ENCODE measurements around the gene MIER2.
A peak's percentile ranks its signal among the peaks of the same experiment; 100 is the strongest.
"Not testable (repeated sequence)": the region's sequence is repeated elsewhere in the genome, so short reads cannot be mapped to it uniquely, and the experiment has no call there.

Gene MIER2

GRCh38 chr19:371501-372168 is 27.0 kb upstream of the MIER2 start:
- no peak for ATAC-seq
- Mint-ChIP-seq H3K4me1 (no peaks in the 10 kb centered on the region), H3K27ac (no peak overlapping the region), H3K27me3 (peaks cover 70% of the 10 kb centered on the region), H3K4me3 (no peak overlapping the region), H3K9me3 (no peaks in the 10 kb centered on the region)
- peak in 1 of 2 donors; percentile 3 for DNase-seq

- H3K27ac Mint-ChIP-seq, result no peak overlapping the region
- DNase-seq, result peak in 1 of 2 donors; percentile 2
- H3K27me3 Mint-ChIP-seq, result peaks cover 66% of the 10 kb centered on the region
- H3K4me1 Mint-ChIP-seq, result no peaks in the 10 kb centered on the region
- H3K4me3 Mint-ChIP-seq, result no peak overlapping the region
- H3K9me3 Mint-ChIP-seq, result no peaks in the 10 kb centered on the region
- no peak for ATAC-seq
These were observed 26.2 kb upstream of the MIER2 start for GRCh38 chr19:370641-371330.

GRCh38 chr19:369876-370275 is 25.3 kb upstream of the MIER2 start:
- Mint-ChIP-seq H3K9me3 (no peaks in the 10 kb centered on the region), H3K4me3 (no peak overlapping the region), H3K27ac (peak overlapping the region in 1 of 2 donors; percentile 28), H3K4me1 (no peaks in the 10 kb centered on the region), H3K27me3 (peaks cover 70% of the 10 kb centered on the region)
- ATAC-seq (no peak), DNase-seq (peak in 1 of 2 donors; percentile 4)

- DNase-seq (no peak), ATAC-seq (no peak)
- Mint-ChIP-seq H3K4me3 (no peak overlapping the region), H3K4me1 (no peaks in the 10 kb centered on the region), H3K9me3 (no peaks in the 10 kb centered on the region), H3K27ac (no peak overlapping the region), H3K27me3 (peaks cover 74% of the 10 kb centered on the region)
These were observed 24.7 kb upstream of the MIER2 start for GRCh38 chr19:369256-369655.

- H3K4me1 Mint-ChIP-seq, result no peaks in the 10 kb centered on the region
- no peaks in the 10 kb centered on the region for H3K9me3 Mint-ChIP-seq
- no peak for ATAC-seq
- DNase-seq, result no peak
- H3K27ac Mint-ChIP-seq, result no peak overlapping the region
- H3K27me3 Mint-ChIP-seq, result peaks cover 68% of the 10 kb centered on the region
- H3K4me3 Mint-ChIP-seq, result no peak overlapping the region
These were observed 24.0 kb upstream of the MIER2 start for GRCh38 chr19:368630-369024.

GRCh38 chr19:367963-368629 is 23.5 kb upstream of the MIER2 start:
- ATAC-seq, result no peak
- H3K27me3 Mint-ChIP-seq, result peaks cover 68% of the 10 kb centered on the region

GRCh38 chr19:367561-367960 is 23.0 kb upstream of the MIER2 start:
- Mint-ChIP-seq H3K9me3 (no peaks in the 10 kb centered on the region), H3K4me1 (no peaks in the 10 kb centered on the region), H3K27me3 (peaks cover 68% of the 10 kb centered on the region), H3K4me3 (no peak overlapping the region), H3K27ac (no peak overlapping the region)
- DNase-seq (no peak), ATAC-seq (no peak)

More at GRCh38 chr19:367963-368629, 23.5 kb upstream of the MIER2 start:
- Mint-ChIP-seq H3K27ac (no peak overlapping the region), H3K9me3 (no peaks in the 10 kb centered on the region), H3K4me1 (no peaks in the 10 kb centered on the region), H3K4me3 (no peak overlapping the region)
- no peak for DNase-seq

GRCh38 chr19:366951-367350 is 22.4 kb upstream of the MIER2 start:
- DNase-seq (no peak), ATAC-seq (no peak)
- no peaks in the 10 kb centered on the region for H3K4me1 Mint-ChIP-seq
- H3K27me3 Mint-ChIP-seq, result peaks cover 68% of the 10 kb centered on the region
- peak overlapping the region in 1 of 2 donors; percentile 51 for H3K27ac Mint-ChIP-seq
- no peak overlapping the region for H3K4me3 Mint-ChIP-seq
- H3K9me3 Mint-ChIP-seq, result no peaks in the 10 kb centered on the region

GRCh38 chr19:366205-366783 is 21.7 kb upstream of the MIER2 start:
- H3K27me3 Mint-ChIP-seq, result peaks cover 64% of the 10 kb centered on the region

GRCh38 chr19:364496-365287 is 20.1 kb upstream of the MIER2 start:
- Mint-ChIP-seq H3K27ac (no peak overlapping the region), H3K27me3 (peaks cover 52% of the 10 kb centered on the region), H3K4me3 (no peak overlapping the region), H3K4me1 (no peaks in the 10 kb centered on the region), H3K9me3 (no peaks in the 10 kb centered on the region)
- ATAC-seq (no peak), DNase-seq (no peak)

More at GRCh38 chr19:366205-366783, 21.7 kb upstream of the MIER2 start:
- Mint-ChIP-seq H3K9me3 (no peaks in the 10 kb centered on the region), H3K27ac (no peak overlapping the region), H3K4me3 (no peak overlapping the region), H3K4me1 (no peaks in the 10 kb centered on the region)
- DNase-seq (no peak), ATAC-seq (no peak)

GRCh38 chr19:362683-363082 is 18.1 kb upstream of the MIER2 start:
- no peaks in the 10 kb centered on the region for H3K4me1 Mint-ChIP-seq
- no peak for DNase-seq
- no peak for ATAC-seq
- H3K9me3 Mint-ChIP-seq, result no peaks in the 10 kb centered on the region
- peaks cover 41% of the 10 kb centered on the region for H3K27me3 Mint-ChIP-seq
- H3K4me3 Mint-ChIP-seq, result no peak overlapping the region
- no peak overlapping the region for H3K27ac Mint-ChIP-seq

- H3K9me3 Mint-ChIP-seq, result no peaks in the 10 kb centered on the region
These were observed 17.6 kb upstream of the MIER2 start for GRCh38 chr19:362154-362553.

GRCh38 chr19:359653-359925 is 15.0 kb upstream of the MIER2 start:
- ATAC-seq, result no peak
- Mint-ChIP-seq H3K4me1 (no peaks in the 10 kb centered on the region), H3K4me3 (no peak overlapping the region), H3K27ac (no peak overlapping the region), H3K27me3 (peaks cover 18% of the 10 kb centered on the region), H3K9me3 (peaks cover 0 to 6% of the 10 kb centered on the region in 2 donors)
- DNase-seq, result peak in 1 of 2 donors; percentile 32

More at GRCh38 chr19:362154-362553, 17.6 kb upstream of the MIER2 start:
- Mint-ChIP-seq H3K27ac (no peak overlapping the region), H3K4me3 (no peak overlapping the region), H3K27me3 (peaks cover 36% of the 10 kb centered on the region), H3K4me1 (no peaks in the 10 kb centered on the region)
- peak in 1 of 2 donors; percentile 34 for DNase-seq
- peak; percentile 72 for ATAC-seq

GRCh38 chr19:355536-355935 is 10.9 kb upstream of the MIER2 start:
- not testable (repeated sequence) for H3K4me1 Mint-ChIP-seq, H3K4me3 Mint-ChIP-seq, H3K27ac Mint-ChIP-seq, DNase-seq, ATAC-seq
- Mint-ChIP-seq H3K27me3 (peaks cover 16% of the 10 kb centered on the region), H3K9me3 (peaks cover 13 to 31% of the 10 kb centered on the region in 2 donors)

GRCh38 chr19:355134-355533 is 10.5 kb upstream of the MIER2 start:
- Mint-ChIP-seq H3K9me3 (peaks cover 13 to 31% of the 10 kb centered on the region in 2 donors), H3K4me3 (no peak overlapping the region), H3K4me1 (peaks cover 5% of the 10 kb centered on the region), H3K27me3 (peaks cover 16% of the 10 kb centered on the region), H3K27ac (no peak overlapping the region)
- DNase-seq (no peak), ATAC-seq (no peak)

Data from stimulated activated naive CD8-positive, alpha-beta T cell treated with anti-CD3 and anti-CD28 coated beads, Interleukin-15, amount 100 ng/mL, for 72 hours (primary cell).